AG04450 (cell line): ENCODE measurements around the gene COBLL1. TPM values are rescaled to one million over a fixed set of nuclear protein-coding genes. Genes with fewer than 3 reads are reported as not detected.

Source experiments
- CTCF ChIA-PET: fragments of 300-600, 350-600 bp; formaldehyde crosslinking; extraction: SDS; loops from one replicate; lab custom pipeline; 2022; ENCODE audit warnings: antibody characterized with exemption, inconsistent platforms; lab: Charles Lee
- POLR2A ChIA-PET: fragments of 350-600 bp; formaldehyde crosslinking; extraction: SDS; loops from one replicate; lab custom pipeline; 2021; ENCODE audit warnings: antibody characterized with exemption, inconsistent platforms; lab: Yijun Ruan, JAX
- DNase-seq: peaks from one replicate; pipeline ENCODE4 v3.0.0-alpha.2; 2011; ENCODE audit warnings: low read depth, low spot score
- H3K27ac ChIP-seq: one replicate; pipeline ENCODE4 v1.5.1; 2012; ENCODE audit warnings: low read depth, low read length, control low read depth
- H3K27me3 ChIP-seq: one replicate; pipeline ENCODE4 v1.6.0; 2012; ENCODE audit warnings: low read length; ENCODE audit not compliant: control insufficient read depth, insufficient read depth
- H3K4me3 ChIP-seq: 2 replicates; pipeline ENCODE4 v1.5.1; 2011; ENCODE audit warnings: mild to moderate bottlenecking, low read depth, low read length, control low read depth
- H3K9me3 ChIP-seq: 2 replicates; pipeline ENCODE4 v1.5.1; 2012; ENCODE audit warnings: low read length; ENCODE audit not compliant: control insufficient read depth, insufficient read depth
- CTCF ChIP-seq: IDR thresholded peaks from 2 replicates; pipeline ENCODE4 v1.5.1; 2011; ENCODE audit warnings: low read depth, low read length, control low read depth, inconsistent platforms
- polyA plus RNA-seq: library from polyadenylated mRNA; depleted of rRNA; stranded (reverse); fragments of >200 nt; gene quantifications from 2 replicates; pipeline ENCODE4 v1.2.3, GENCODE V29; 2011

COBLL1 gene
- polyA plus RNA-seq, 1 experiment = 0.79 TPM

GRCh38 chr2:164760179-164760578 is 81.4 kb downstream of the COBLL1 start:
- POLR2A ChIA-PET = no interaction called here
- TF ChIP-seq CTCF = no peak
- no peaks in the 10 kb centered on the region for H3K27me3 ChIP-seq
- CTCF ChIA-PET = interaction anchor here (0.6 kb wide), 1 partner anchor 443 kb away, joined by 5 read pairs; the partner anchor contains the start of gene SCN3A
- no peaks in the 10 kb centered on the region for H3K9me3 ChIP-seq
- no peak overlapping the region for H3K4me3 ChIP-seq
- no peak overlapping the region for H3K27ac ChIP-seq
- no peak for DNase-seq

GRCh38 chr2:164757934-164758695 is 83.5 kb downstream of the COBLL1 start:
- Histone ChIP-seq H3K27ac (no peak overlapping the region), H3K27me3 (no peaks in the 10 kb centered on the region), H3K4me3 (no peak overlapping the region), H3K9me3 (no peaks in the 10 kb centered on the region)
- POLR2A ChIA-PET = no interaction called here
- CTCF ChIA-PET = interaction anchor here (1.0 to 2.0 kb wide), 2 partner anchors 14 to 20 kb away, joined by 3 to 6 read pairs; no protein-coding TSS in a partner anchor
- no peak for TF ChIP-seq CTCF
- DNase-seq = no peak

GRCh38 chr2:164756773-164757172 is 84.8 kb downstream of the COBLL1 start:
- Histone ChIP-seq H3K9me3 (no peaks in the 10 kb centered on the region), H3K27ac (no peak overlapping the region), H3K4me3 (no peak overlapping the region), H3K27me3 (no peaks in the 10 kb centered on the region)
- TF ChIP-seq CTCF = no peak
- CTCF ChIA-PET = no interaction called here
- no peak for DNase-seq
- POLR2A ChIA-PET = no interaction called here

- Histone ChIP-seq H3K9me3 (no peaks in the 10 kb centered on the region), H3K27me3 (no peaks in the 10 kb centered on the region), H3K4me3 (no peak overlapping the region), H3K27ac (no peak overlapping the region)
- no peak for DNase-seq
- TF ChIP-seq CTCF = no peak
- POLR2A ChIA-PET = no interaction called here
- CTCF ChIA-PET = no interaction called here
Observed at GRCh38 chr2:164755952-164756351, 85.7 kb downstream of the COBLL1 start.

- CTCF ChIA-PET = no interaction called here
Observed at GRCh38 chr2:164754157-164755093, 87.2 kb downstream of the COBLL1 start.

More at GRCh38 chr2:164754157-164755093, 87.2 kb downstream of the COBLL1 start:
- H3K9me3 ChIP-seq = no peaks in the 10 kb centered on the region
- DNase-seq = no peak
- no peak for TF ChIP-seq CTCF
- no peak overlapping the region for H3K4me3 ChIP-seq
- no peak overlapping the region for H3K27ac ChIP-seq
- H3K27me3 ChIP-seq = no peaks in the 10 kb centered on the region
- POLR2A ChIA-PET = no interaction called here
